Neural cell (in vitro differentiated cells): ENCODE data around the gene SNAP29. TPM values are rescaled to one million over a fixed set of nuclear protein-coding genes. Genes with fewer than 3 reads are reported as not detected.
"Not testable (repeated sequence)": the region's sequence is repeated elsewhere in the genome, so short reads cannot be mapped to it uniquely, and the experiment has no call there.

ENCODE experiments used
- H2AFZ ChIP-seq: fragments of 200-600, 300-800 bp; sonication (generic), shearing (Covaris generic); 2 replicates; pipeline ENCODE4 v1.6.0; 2014; ENCODE audit warnings: low read depth, mild to moderate bottlenecking, antibody characterized with exemption, low read length, moderate library complexity
- H3F3A ChIP-seq: fragments of 200-600 bp; shearing (Covaris generic); 2 replicates; pipeline ENCODE4 v1.6.1; 2016; ENCODE audit warnings: mild to moderate bottlenecking, moderate library complexity, mixed read lengths, antibody characterized with exemption, low read length; ENCODE audit not compliant: insufficient read depth, poor library complexity, severe bottlenecking
- H3K27ac ChIP-seq: fragments of 200-600, 300-800 bp; sonication (generic), shearing (Covaris generic); 2 replicates; pipeline ENCODE4 v1.5.1; 2014; ENCODE audit warnings: mild to moderate bottlenecking, low read length, moderate library complexity
- H3K27me3 ChIP-seq: fragments of 300-800, 200-600 bp; sonication (generic), shearing (Covaris generic); 2 replicates; pipeline ENCODE4 v1.6.0; 2014; ENCODE audit warnings: mild to moderate bottlenecking, low read depth, low read length, moderate library complexity; ENCODE audit not compliant: insufficient read depth
- H3K36me3 ChIP-seq: fragments of 300-800, 200-600 bp; sonication (generic), shearing (Covaris generic); 2 replicates; pipeline ENCODE4 v1.5.1; 2014; ENCODE audit warnings: mild to moderate bottlenecking, antibody characterized with exemption, low read length, moderate library complexity; ENCODE audit not compliant: insufficient read depth
- H3K4me2 ChIP-seq: fragments of 300-800, 200-600 bp; sonication (generic), shearing (Covaris generic); 2 replicates; pipeline ENCODE4 v1.6.0; 2014; ENCODE audit warnings: mild to moderate bottlenecking, low read length
- H3K4me3 ChIP-seq: fragments of 300-800, 200-600 bp; sonication (generic), shearing (Covaris generic); 2 replicates; pipeline ENCODE4 v1.5.1; 2014; ENCODE audit warnings: mild to moderate bottlenecking, low read length, moderate library complexity
- H3K79me2 ChIP-seq: fragments of 200-600 bp; shearing (Covaris generic); replicated peaks from 2 replicates; pipeline ENCODE4 v1.6.0; 2014; ENCODE audit warnings: mild to moderate bottlenecking, low read length, moderate library complexity; ENCODE audit not compliant: insufficient read depth
- H3K9ac ChIP-seq: fragments of 300-800, 200-600 bp; sonication (generic), shearing (Covaris generic); 2 replicates; pipeline ENCODE4 v1.6.1; 2016; ENCODE audit warnings: mild to moderate bottlenecking, low read length, mixed read lengths
- H3K9me2 ChIP-seq: fragments of 200-600 bp; shearing (Covaris generic); 2 replicates; pipeline ENCODE4 v1.6.1; 2016; ENCODE audit warnings: mild to moderate bottlenecking, low read length, mixed read lengths; ENCODE audit not compliant: insufficient read depth
- H3K9me3 ChIP-seq: fragments of 200-600, 300-800 bp; sonication (generic), shearing (Covaris generic); 2 replicates; pipeline ENCODE4 v1.6.1; 2016; ENCODE audit warnings: mild to moderate bottlenecking, mixed run types, low read length, moderate library complexity, mixed read lengths
- H4K20me1 ChIP-seq: fragments of 200-600 bp; shearing (Covaris generic); 2 replicates; pipeline ENCODE4 v1.6.1; 2016; ENCODE audit warnings: mild to moderate bottlenecking, mixed run types; ENCODE audit not compliant: insufficient read depth
- CTCF ChIP-seq: fragments of 450-650 bp; IDR thresholded peaks from 2 replicates; pipeline ENCODE4 v1.5.1; 2014; ENCODE audit warnings: antibody characterized with exemption, mild to moderate bottlenecking, moderate library complexity; ENCODE audit not compliant: poor library complexity, severe bottlenecking
- EP300 ChIP-seq: fragments of 450-650 bp; conservative IDR thresholded peaks from 2 replicates; pipeline ENCODE4 v1.6.1; 2014; ENCODE audit warnings: antibody characterized with exemption, mild to moderate bottlenecking, moderate library complexity; ENCODE audit not compliant: poor library complexity, severe bottlenecking
- EZH2 ChIP-seq: fragments of 200-600, 300-800 bp; shearing (Covaris generic), sonication (generic); IDR thresholded peaks from 2 replicates; pipeline ENCODE4 v1.6.1; 2014; ENCODE audit warnings: antibody characterized with exemption, low read length, borderline replicate concordance, mild to moderate bottlenecking; ENCODE audit not compliant: insufficient read depth, poor library complexity, severe bottlenecking
- MXI1 ChIP-seq: fragments of 450-650 bp; conservative IDR thresholded peaks from 2 replicates; pipeline ENCODE4 v1.6.1; 2014; ENCODE audit warnings: antibody characterized with exemption, mild to moderate bottlenecking; ENCODE audit not compliant: poor library complexity, severe bottlenecking
- POLR2AphosphoS5 ChIP-seq: IDR thresholded peaks from 2 replicates; pipeline ENCODE4 v1.6.1; 2012
- RAD21 ChIP-seq: fragments of 450-650 bp; conservative IDR thresholded peaks from 2 replicates; pipeline ENCODE4 v1.6.1; 2014; ENCODE audit warnings: antibody characterized with exemption, mild to moderate bottlenecking, moderate library complexity
- REST ChIP-seq: IDR thresholded peaks from 2 replicates; pipeline ENCODE4 v1.6.1; 2012; ENCODE audit warnings: borderline replicate concordance
- SMC3 ChIP-seq: fragments of 450-650 bp; conservative IDR thresholded peaks from 2 replicates; pipeline ENCODE4 v1.6.1; 2014; ENCODE audit warnings: antibody characterized with exemption, mild to moderate bottlenecking, moderate library complexity; ENCODE audit not compliant: poor library complexity
- TAF1 ChIP-seq: IDR thresholded peaks from 2 replicates; pipeline ENCODE4 v1.6.1; 2012; ENCODE audit warnings: low read depth
- polyA plus RNA-seq: library from polyadenylated mRNA; depleted of rRNA; stranded (reverse); fragments of >200 nt; gene quantifications from 2 replicates; pipeline ENCODE4 v1.2.3, GENCODE V29; 2014

Gene SNAP29
- polyA plus RNA-seq, 1 donor from 2014 or later, result 7.0 TPM

DNA sequence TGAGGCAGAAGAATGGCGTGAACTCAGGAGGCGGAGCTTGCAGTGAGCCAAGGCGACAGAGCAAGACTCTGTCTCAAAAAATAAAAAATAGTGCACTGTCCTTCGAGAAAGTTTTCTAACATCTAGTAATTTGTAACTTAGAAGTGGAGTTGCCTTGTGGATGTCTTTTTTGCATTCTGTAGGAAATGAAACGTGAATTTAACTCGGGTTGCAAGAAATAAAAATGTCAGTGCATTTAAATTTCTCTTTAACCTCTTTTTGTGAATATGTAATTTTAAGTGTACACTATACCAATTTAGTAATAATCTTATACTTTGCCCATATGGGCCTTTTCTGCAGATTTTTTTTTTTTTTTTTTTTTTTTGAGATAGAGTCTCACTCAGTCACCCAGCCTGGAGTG is 32.2 kb downstream of the SNAP29 start:
- Histone ChIP-seq H3F3A (no peaks in the 10 kb centered on the region), H3K27ac (no peak overlapping the region), H3K79me2 (no peaks in the 10 kb centered on the region), H4K20me1 (no peaks in the 10 kb centered on the region), H3K36me3 (no peaks in the 10 kb centered on the region), H3K27me3 (no peaks in the 10 kb centered on the region), H3K9ac (no peak overlapping the region), H2AFZ (no peak overlapping the region), H3K4me2 (no peak overlapping the region), H3K9me3 (no peaks in the 10 kb centered on the region), H3K4me3 (no peak overlapping the region), H3K9me2 (no peaks in the 10 kb centered on the region)
- TF ChIP-seq MXI1 (no peak), REST (no peak), TAF1 (no peak)

GRCh38 chr22:20897737-20898136 is 38.9 kb downstream of the SNAP29 start:
- not testable (repeated sequence) for H3K4me3 ChIP-seq, H2AFZ ChIP-seq, H3F3A ChIP-seq, H3K9ac ChIP-seq, H3K9me3 ChIP-seq, H4K20me1 ChIP-seq, H3K36me3 ChIP-seq, H3K9me2 ChIP-seq, H3K4me2 ChIP-seq, H3K27ac ChIP-seq, H3K27me3 ChIP-seq, H3K79me2 ChIP-seq

GRCh38 chr22:20899827-20900423 is 41.1 kb downstream of the SNAP29 start:
- Histone ChIP-seq H2AFZ (no peak overlapping the region), H3F3A (no peaks in the 10 kb centered on the region), H3K9ac (no peak overlapping the region), H3K9me3 (no peaks in the 10 kb centered on the region), H3K27ac (no peak overlapping the region), H4K20me1 (no peaks in the 10 kb centered on the region), H3K4me3 (no peak overlapping the region), H3K27me3 (no peaks in the 10 kb centered on the region), H3K4me2 (no peak overlapping the region), H3K79me2 (no peaks in the 10 kb centered on the region), H3K9me2 (no peaks in the 10 kb centered on the region), H3K36me3 (no peaks in the 10 kb centered on the region)
- TF ChIP-seq MXI1 (no peak), REST (no peak), EZH2 (no peak), TAF1 (no peak), POLR2AphosphoS5 (no peak), RAD21 (no peak), SMC3 (no peak), CTCF (no peak), EP300 (no peak)

GRCh38 chr22:20901093-20902033 is 42.6 kb downstream of the SNAP29 start:
- H3K9ac ChIP-seq, H3K27ac ChIP-seq, H4K20me1 ChIP-seq, H3K36me3 ChIP-seq, H3K79me2 ChIP-seq, H3K27me3 ChIP-seq, H3K9me2 ChIP-seq, H3K4me2 ChIP-seq, H3K4me3 ChIP-seq, H3F3A ChIP-seq, H2AFZ ChIP-seq, H3K9me3 ChIP-seq: not testable (repeated sequence)
